Erythroblast (primary cell): Measurements from ENCODE around the gene CDHR3.

Experiments used
- GATA1 ChIP-seq: IDR thresholded peaks from 2 replicates; pipeline ENCODE4 v1.6.1; 2011; ENCODE audit warnings: low read depth, mild to moderate bottlenecking, control low read depth, low read length, moderate library complexity
- POLR2A ChIP-seq: IDR thresholded peaks from 2 replicates; pipeline ENCODE4 v1.6.1; 2011; ENCODE audit warnings: mild to moderate bottlenecking, low read length

DNA sequence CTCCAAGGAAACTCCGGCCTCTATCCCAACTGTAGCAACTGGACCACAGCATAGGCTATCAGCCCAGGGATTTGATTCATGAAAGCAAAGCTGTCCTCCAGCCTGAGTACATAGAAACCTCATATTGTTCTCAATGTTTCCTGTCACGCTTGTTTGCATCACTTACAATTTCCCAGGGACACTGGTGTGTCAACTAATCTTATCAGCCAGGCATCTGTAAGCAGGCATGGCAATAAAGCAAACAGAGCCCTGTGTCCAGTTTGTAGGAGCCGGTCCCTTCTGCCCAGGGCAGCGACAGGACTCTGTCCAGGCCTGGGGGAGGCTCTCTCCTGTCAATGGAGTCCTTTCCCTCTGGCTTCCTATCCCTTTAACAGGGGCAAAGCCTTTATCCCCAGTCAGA lies 23.0 kb upstream of the CDHR3 start:
- no peak for TF ChIP-seq POLR2A
- no peak for TF ChIP-seq GATA1
